Suprapubic skin (tissue), 4 donors: ENCODE results near the gene IGFBP6. TPM values are rescaled to one million over a fixed set of nuclear protein-coding genes. Genes with fewer than 3 reads are reported as not detected.

ENCODE experiments used
- DNase-seq, 2 donors: peaks; one replicate each; pipeline ENCODE4 v3.0.0-alpha.2; 2019; ENCODE audit warnings: low spot score in 2 of 2
- H3K27ac ChIP-seq: fragments of 200-600 bp; sonication (generic); one replicate; pipeline ENCODE4 v1.5.1; 2019
- H3K27me3 ChIP-seq: fragments of 200-600 bp; sonication (generic); one replicate; pipeline ENCODE4 v1.5.1; 2019
- H3K36me3 ChIP-seq: fragments of 200-600 bp; sonication (generic); one replicate; pipeline ENCODE4 v1.5.1; 2019
- H3K4me1 ChIP-seq: fragments of 200-600 bp; sonication (generic); one replicate; pipeline ENCODE4 v1.5.1; 2019
- H3K4me3 ChIP-seq: fragments of 200-600 bp; sonication (generic); one replicate; pipeline ENCODE4 v1.5.1; 2019; ENCODE audit warnings: mild to moderate bottlenecking
- H3K9me3 ChIP-seq: fragments of 200-600 bp; sonication (generic); one replicate; pipeline ENCODE4 v1.5.1; 2019
- EP300 ChIP-seq: sonication (generic); formaldehyde crosslinking; IDR thresholded peaks from one replicate; pipeline ENCODE4 v1.6.1; 2017; ENCODE audit warnings: antibody characterized with exemption
- POLR2A ChIP-seq, 2 donors: fragments of 450-650 bp; IDR thresholded peaks; one replicate each; pipeline ENCODE4 v1.6.1; 2017; ENCODE audit warnings: antibody characterized with exemption in 2 of 2, mild to moderate bottlenecking in 2 of 2, moderate library complexity in 2 of 2
- POLR2AphosphoS5 ChIP-seq, 3 donors: sonication (generic); formaldehyde crosslinking; IDR thresholded peaks; one replicate each; pipeline ENCODE4 v1.6.1; 2017; ENCODE audit warnings: antibody characterized with exemption in 3 of 3
- WGBS: methylation state at CpG from one replicate; pipeline ENCODE4 v1.1.5; 2018; 5-methylcytosine and 5-hydroxymethylcytosine counted together
- total RNA-seq, 4 donors: library from RNA; depleted of rRNA; stranded (reverse); fragments of >200 nt; gene quantifications; one replicate each; pipeline ENCODE4 v1.1.0, GENCODE V29; 2016
- TF ChIP-seq, protein P1 (sequence below), 2 donors: fragments of 200-600 bp in 1 of 2; fragments of 450-650 bp in 1 of 2; sonication (generic) in 1 of 2; IDR thresholded peaks; one replicate each; pipeline ENCODE4 v1.5.1; 2016 to 2019; ENCODE audit warnings: antibody characterized with exemption in 2 of 2, mild to moderate bottlenecking in 1 of 2, moderate library complexity in 1 of 2

IGFBP6 gene
- total RNA-seq, 4 donors from 2014 or later = 19.2 to 97.0 (median 59.6) TPM

DNA sequence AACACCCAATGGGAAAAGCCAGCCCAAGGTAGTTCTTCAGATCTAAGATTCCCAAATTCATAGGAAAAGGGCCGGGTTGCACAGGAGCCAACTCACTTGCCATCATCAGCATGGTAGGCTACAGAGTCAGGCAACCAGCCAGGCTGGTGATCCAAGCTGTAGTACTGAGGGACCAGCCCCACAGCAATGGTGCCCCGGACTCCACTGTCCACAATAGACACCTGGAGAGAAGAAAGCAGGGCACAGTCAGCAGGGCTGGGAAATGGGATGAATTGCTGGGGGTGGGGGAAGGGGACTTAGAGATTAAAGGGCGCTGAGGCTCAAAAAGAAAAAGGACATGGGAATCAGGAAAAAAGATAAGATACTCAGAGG is 22.5 kb upstream of the IGFBP6 start:
- peak in 1 of 2 donors; percentile 53 for DNase-seq
- peaks cover 65% of the 10 kb centered on the region for H3K4me1 ChIP-seq
- WGBS = 87% methylated on average over 3 of the region's 3 CpGs
- H3K27me3 ChIP-seq = no peaks in the 10 kb centered on the region
- TF ChIP-seq POLR2A (IDR thresholded peaks at IDR 0.05) = no peak
- TF ChIP-seq POLR2AphosphoS5 (IDR thresholded peaks at IDR 0.05) = no peak
- TF ChIP-seq EP300 = no peak
- no peak overlapping the region for H3K4me3 ChIP-seq
- no peak overlapping the region for H3K27ac ChIP-seq
- H3K9me3 ChIP-seq = no peaks in the 10 kb centered on the region
- H3K36me3 ChIP-seq = peaks cover 43% of the 10 kb centered on the region

DNA sequence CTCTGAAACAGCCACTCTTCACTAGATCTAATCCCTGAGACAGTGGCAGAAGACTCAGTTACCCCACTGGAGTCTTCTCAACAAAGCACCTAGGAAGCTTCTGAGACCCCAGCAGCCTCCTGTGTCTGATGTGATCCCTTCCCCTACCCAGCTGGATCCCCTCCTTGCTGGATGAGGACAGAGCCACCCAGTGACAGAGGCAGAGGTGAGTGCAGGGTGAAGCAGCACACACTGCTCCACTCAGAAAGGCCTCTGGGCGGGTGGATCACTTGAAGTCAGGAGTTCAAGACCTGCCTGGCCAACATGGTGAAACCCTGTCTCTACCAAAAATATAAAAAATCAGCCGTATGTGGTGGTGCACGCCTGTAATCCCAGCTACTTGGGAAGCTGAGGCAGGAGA is 21.0 kb upstream of the IGFBP6 start:
- Histone ChIP-seq H3K4me1 (peaks cover 54% of the 10 kb centered on the region), H3K27me3 (no peaks in the 10 kb centered on the region), H3K4me3 (no peak overlapping the region), H3K9me3 (no peaks in the 10 kb centered on the region), H3K27ac (no peak overlapping the region), H3K36me3 (peaks cover 35% of the 10 kb centered on the region)
- TF ChIP-seq EP300 (no peak), POLR2AphosphoS5 (IDR thresholded peaks at IDR 0.05) (no peak), POLR2A (IDR thresholded peaks at IDR 0.05) (no peak)
- TF ChIP-seq, protein P1, sequence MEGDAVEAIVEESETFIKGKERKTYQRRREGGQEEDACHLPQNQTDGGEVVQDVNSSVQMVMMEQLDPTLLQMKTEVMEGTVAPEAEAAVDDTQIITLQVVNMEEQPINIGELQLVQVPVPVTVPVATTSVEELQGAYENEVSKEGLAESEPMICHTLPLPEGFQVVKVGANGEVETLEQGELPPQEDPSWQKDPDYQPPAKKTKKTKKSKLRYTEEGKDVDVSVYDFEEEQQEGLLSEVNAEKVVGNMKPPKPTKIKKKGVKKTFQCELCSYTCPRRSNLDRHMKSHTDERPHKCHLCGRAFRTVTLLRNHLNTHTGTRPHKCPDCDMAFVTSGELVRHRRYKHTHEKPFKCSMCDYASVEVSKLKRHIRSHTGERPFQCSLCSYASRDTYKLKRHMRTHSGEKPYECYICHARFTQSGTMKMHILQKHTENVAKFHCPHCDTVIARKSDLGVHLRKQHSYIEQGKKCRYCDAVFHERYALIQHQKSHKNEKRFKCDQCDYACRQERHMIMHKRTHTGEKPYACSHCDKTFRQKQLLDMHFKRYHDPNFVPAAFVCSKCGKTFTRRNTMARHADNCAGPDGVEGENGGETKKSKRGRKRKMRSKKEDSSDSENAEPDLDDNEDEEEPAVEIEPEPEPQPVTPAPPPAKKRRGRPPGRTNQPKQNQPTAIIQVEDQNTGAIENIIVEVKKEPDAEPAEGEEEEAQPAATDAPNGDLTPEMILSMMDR (IDR thresholded peaks at IDR 0.05) = no peak
- peak in 1 of 2 donors; percentile 61 for DNase-seq
- 97% methylated on average over 3 of the region's 3 CpGs for WGBS

DNA sequence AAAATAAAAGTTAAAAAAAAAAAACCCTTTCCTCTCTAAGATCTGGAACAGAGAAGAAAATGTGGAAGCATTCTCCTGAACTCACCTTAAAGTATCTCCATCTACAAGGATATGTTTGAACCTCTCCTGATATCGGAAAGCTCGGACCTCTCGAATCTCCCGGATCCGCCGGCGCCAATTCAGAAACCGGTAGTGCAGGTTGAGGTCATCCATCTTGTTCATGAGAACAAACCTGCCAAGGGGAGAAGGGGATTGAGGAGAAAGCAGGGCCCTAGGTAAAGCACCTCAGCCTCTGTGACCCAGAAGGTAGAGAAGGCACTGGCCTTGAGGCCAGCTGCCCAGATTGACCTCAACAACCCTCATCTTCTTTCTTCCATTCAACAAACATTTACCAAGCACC is 20.4 kb upstream of the IGFBP6 start:
- TF ChIP-seq EP300 (no peak), POLR2A (IDR thresholded peaks at IDR 0.05) (no peak), POLR2AphosphoS5 (IDR thresholded peaks at IDR 0.05) (no peak)
- TF ChIP-seq, protein P1 (IDR thresholded peaks at IDR 0.05) = no peak
- DNase-seq = peak in 1 of 2 donors; percentile 69
- H3K36me3 ChIP-seq = peaks cover 35% of the 10 kb centered on the region
- H3K4me3 ChIP-seq = no peak overlapping the region
- no peaks in the 10 kb centered on the region for H3K9me3 ChIP-seq
- no peak overlapping the region for H3K27ac ChIP-seq
- H3K4me1 ChIP-seq = peaks cover 48% of the 10 kb centered on the region
- 81% methylated on average over 8 of the region's 8 CpGs for WGBS
- no peaks in the 10 kb centered on the region for H3K27me3 ChIP-seq

DNA sequence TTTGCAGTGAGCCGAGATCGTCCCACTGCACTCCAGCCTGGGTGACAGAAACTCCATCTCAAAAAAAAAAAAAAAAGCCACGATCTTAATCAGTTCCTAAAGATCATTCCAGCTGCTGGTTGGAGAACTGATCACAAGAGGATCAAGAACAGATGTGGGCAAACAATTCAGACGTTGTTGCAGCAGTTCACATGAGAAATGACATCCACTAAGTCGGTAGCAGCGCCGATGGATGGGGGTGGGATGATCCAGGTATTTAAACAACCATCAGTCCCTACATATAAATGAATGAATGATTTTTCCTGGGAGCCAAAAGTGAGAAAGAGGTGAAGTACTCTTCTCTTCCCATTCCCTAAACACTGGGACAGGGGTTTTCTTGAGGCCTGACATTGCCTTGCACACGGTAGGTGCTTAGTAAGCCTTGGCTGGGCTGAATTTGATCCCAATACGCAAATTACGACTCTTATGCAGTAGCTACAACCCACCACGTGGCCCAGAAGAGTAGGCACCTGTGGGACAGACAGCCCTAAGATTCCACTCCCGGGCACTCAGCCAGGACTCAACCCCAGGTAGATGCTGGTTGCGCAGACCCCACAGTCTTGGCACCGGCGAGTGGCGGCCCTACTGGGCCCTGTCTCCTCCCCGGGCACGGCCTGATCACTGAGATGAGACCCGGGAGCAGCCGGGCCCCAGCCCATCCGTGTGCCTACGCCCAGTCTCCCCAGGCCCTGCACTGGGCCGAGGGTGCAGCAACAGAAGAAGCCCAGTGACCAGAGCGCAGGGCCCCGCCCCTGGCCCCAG is 18.8 kb upstream of the IGFBP6 start:
- 45% methylated on average over 10 of the region's 25 CpGs for WGBS
- DNase-seq = peak in 1 of 2 donors; percentile 63
- H3K36me3 ChIP-seq = peaks cover 31% of the 10 kb centered on the region

DNA sequence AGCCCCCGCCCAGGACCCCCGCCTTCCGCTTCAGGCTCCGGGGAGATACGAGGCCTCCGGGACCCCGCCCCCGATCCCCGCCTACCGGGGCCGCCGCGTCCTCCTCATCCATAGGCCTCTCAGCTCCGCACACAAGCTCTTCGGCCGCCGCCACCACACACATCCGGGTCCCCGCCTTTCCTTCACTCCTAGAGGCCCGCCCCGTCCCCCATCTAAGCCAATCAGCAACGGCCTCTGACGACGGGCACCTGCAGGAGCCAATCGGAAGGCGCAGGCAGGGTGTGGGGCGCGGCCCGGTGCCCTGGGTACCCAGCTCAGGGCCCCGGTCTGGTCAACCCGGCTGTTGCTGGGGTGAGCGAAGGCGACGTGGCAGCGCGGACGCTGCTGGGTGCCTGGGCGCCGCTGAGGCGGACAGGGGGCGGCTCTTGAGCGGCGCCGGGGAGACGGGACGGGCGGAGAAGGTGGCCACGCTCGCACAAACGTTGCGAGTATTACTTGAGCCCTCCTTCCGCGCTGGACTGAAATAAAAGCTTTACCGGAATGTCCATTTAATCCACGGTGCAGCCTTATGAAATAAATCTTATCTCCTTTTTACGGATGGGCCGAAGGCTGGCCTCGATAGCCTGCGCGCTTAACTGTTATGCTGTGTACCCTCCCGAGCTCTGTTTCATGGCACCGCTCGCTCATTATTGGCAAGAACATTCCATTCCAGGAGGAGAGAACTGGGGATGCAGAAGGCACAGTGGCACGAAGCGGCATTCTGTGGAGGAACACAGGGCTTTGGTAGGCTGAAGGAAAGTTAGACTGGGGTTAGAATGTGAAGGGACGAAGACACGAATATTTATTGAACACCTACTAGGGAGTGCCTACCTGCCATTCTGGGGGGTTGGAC is 18.0 kb upstream of the IGFBP6 start, which contains the start of gene SPRYD3:
Gene SPRYD3 (minus strand): TSS at position 165 of the 892 bp plus-strand sequence. CDS start 57 bp downstream, at position 108.
- peak; percentile 99 to 100 for DNase-seq
- Histone ChIP-seq H3K27ac (peak within 1 kb of the TSS; percentile 82), H3K36me3 (peaks cover 24% of the 10 kb centered on the region), H3K27me3 (no peaks in the 10 kb centered on the region), H3K9me3 (no peaks in the 10 kb centered on the region), H3K4me3 (peak within 1 kb of the TSS; percentile 65), H3K4me1 (peaks cover 24% of the 10 kb centered on the region)
- WGBS = 3% methylated on average over 31 of the region's 67 CpGs
- TF ChIP-seq, protein P1 (IDR thresholded peaks at IDR 0.05) = no peak
- TF ChIP-seq POLR2A (IDR thresholded peaks at IDR 0.05) (peak in 1 of 2 donors; percentile 58), POLR2AphosphoS5 (IDR thresholded peaks at IDR 0.05) (peak; percentile 57 to 67 (median 59)), EP300 (no peak)

More for the DNA sequence above, 18.8 kb upstream of the IGFBP6 start:
- TF ChIP-seq EP300 = no peak
- no peak for TF ChIP-seq POLR2AphosphoS5 (IDR thresholded peaks at IDR 0.05)
- TF ChIP-seq POLR2A (IDR thresholded peaks at IDR 0.05) = no peak
- TF ChIP-seq, protein P1 (IDR thresholded peaks at IDR 0.05) = no peak
- H3K27me3 ChIP-seq = no peaks in the 10 kb centered on the region
- no peaks in the 10 kb centered on the region for H3K9me3 ChIP-seq
- peak overlapping the region; percentile 65 for H3K4me3 ChIP-seq
- peaks cover 33% of the 10 kb centered on the region for H3K4me1 ChIP-seq
- peak overlapping the region; percentile 82 for H3K27ac ChIP-seq
